AG09319 (cell line): ENCODE results near the gene MKX.
"Not testable (repeated sequence)": the region's sequence is repeated elsewhere in the genome, so short reads cannot be mapped to it uniquely, and the experiment has no call there.

Experiments used
- DNase-seq: peaks from one replicate; pipeline ENCODE4 v3.0.0-alpha.2; 2010; ENCODE audit warnings: low read depth; ENCODE audit errors: extremely low read depth
- CTCF ChIP-seq: IDR thresholded peaks from 2 replicates; pipeline ENCODE4 v1.5.1; 2011; ENCODE audit warnings: low read depth, mild to moderate bottlenecking, inconsistent platforms, low read length, moderate library complexity

The MKX gene

GRCh38 chr10:27692663-27693062 is 53.0 kb downstream of the MKX start:
- no peak for DNase-seq
- no peak for TF ChIP-seq CTCF

- DNase-seq: no peak
- TF ChIP-seq CTCF: no peak
Measured at GRCh38 chr10:27688991-27689390, 56.6 kb downstream of the MKX start.

GRCh38 chr10:27688276-27688675 is 57.3 kb downstream of the MKX start:
- no peak for TF ChIP-seq CTCF

GRCh38 chr10:27687743-27688142 is 57.9 kb downstream of the MKX start:
- no peak for DNase-seq
- TF ChIP-seq CTCF: no peak

More at GRCh38 chr10:27688276-27688675, 57.3 kb downstream of the MKX start:
- DNase-seq: no peak

- TF ChIP-seq CTCF: no peak
- no peak for DNase-seq
Measured at GRCh38 chr10:27687326-27687725, 58.3 kb downstream of the MKX start.

GRCh38 chr10:27685681-27686080 is 59.9 kb downstream of the MKX start:
- TF ChIP-seq CTCF: no peak
- DNase-seq: no peak

GRCh38 chr10:27683226-27683625 is 62.4 kb downstream of the MKX start:
- DNase-seq: no peak
- no peak for TF ChIP-seq CTCF

GRCh38 chr10:27681795-27682194 is 63.8 kb downstream of the MKX start:
- not testable (repeated sequence) for DNase-seq
